Iris pigment epithelial cell (primary cell): ENCODE measurements around the gene CACNA1G.

Experiments
- DNase-seq: peaks from one replicate; pipeline ENCODE4 v3.0.0-alpha.2; 2011; ENCODE audit warnings: low read depth

CACNA1G gene

DNA sequence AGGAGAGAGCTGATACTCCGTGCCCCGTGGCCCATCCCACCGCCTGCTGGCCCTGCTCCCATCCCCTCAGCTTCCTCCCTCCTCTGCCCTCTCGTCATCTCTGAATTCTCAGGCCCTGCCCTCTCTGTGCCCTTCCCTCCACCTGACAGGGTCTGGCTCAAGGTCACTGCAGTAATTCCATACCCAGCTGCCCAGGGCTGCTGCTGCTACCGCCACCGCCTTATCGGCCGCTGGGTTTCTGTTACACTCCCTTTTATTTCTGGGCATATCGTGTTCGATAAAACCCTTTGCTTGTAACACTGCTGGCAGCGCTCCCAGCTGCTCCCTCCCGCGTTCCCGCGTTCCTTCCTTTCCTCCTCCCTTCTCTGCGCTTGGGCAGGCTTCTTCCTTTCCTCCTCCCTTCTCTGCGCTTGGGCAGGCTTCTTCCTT is 26.8 kb upstream of the CACNA1G start:
- peak; percentile 28 for DNase-seq

DNA sequence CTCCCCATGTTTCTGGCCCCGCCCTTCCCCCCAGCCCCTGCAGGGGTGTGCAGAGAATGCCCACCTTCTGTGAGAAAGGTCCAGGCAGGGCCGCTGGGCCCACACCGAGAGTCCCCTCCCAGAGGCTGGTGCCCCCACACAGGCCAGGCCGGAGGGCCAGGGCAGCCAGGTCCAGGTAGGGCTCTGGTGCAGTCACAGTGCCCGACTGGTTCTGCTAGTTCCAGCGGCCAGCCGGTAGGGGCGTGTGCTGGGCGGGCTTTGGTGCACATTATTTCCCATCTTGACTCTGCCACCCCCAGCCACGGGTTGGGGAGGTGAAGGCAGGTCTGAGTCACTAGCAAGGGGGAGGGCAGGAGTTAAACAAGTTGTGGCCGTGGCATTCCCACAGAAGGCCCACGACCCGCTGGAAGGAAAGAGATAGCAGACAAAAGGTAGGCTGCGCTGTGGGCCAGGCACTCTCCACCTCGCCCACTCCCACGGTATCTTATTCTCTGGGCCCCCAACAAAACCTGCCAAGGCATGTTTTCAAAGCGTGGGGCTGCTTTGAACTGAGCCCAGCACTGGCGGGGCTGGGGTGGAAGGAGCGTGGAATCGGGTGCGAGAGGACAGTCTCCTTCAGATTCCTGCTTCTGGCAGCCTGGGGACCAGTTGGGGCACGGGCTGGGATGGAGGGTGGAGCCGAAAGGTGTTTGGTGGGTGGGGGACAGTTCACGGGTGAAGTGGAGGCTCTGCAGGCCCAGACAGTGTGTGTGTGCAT is 26.1 kb upstream of the CACNA1G start:
- DNase-seq = no peak

DNA sequence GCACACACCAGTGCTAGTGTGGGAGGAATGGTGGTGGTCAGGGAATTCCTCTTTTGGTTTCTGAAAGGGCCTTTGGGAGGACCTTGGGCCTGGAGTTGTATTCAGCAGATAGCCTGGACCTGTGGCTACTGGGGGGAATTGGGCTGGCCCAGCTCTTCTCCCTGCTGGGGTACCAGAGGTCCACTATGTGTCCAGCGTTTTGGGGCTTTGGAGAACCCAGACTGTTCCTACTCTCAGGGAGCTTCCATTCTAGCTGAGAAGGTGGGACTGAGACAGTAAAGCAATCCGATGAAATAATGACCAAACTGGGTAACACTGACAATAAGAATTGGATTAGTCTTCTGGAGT is 25.6 kb upstream of the CACNA1G start:
- DNase-seq = no peak

DNA sequence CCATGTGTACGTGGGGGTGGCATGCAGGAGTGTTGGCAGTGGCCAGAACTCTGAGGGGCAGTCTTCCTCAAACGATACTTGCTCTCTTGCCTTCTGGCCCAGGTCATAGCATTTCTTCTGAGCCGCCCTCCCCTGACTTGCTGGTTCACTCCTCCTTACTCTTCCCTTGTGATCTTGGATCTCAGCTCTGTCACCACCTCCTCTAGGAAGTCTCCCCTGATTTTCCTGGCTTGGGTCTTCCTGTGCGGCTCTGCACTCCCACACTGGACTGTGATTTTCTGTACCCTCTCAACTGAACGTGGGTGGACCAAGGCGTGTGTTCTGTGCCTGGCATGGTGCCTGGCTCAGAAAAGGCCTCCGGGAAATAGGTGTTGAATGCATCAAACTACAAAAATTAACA is 25.1 kb upstream of the CACNA1G start:
- DNase-seq = no peak

DNA sequence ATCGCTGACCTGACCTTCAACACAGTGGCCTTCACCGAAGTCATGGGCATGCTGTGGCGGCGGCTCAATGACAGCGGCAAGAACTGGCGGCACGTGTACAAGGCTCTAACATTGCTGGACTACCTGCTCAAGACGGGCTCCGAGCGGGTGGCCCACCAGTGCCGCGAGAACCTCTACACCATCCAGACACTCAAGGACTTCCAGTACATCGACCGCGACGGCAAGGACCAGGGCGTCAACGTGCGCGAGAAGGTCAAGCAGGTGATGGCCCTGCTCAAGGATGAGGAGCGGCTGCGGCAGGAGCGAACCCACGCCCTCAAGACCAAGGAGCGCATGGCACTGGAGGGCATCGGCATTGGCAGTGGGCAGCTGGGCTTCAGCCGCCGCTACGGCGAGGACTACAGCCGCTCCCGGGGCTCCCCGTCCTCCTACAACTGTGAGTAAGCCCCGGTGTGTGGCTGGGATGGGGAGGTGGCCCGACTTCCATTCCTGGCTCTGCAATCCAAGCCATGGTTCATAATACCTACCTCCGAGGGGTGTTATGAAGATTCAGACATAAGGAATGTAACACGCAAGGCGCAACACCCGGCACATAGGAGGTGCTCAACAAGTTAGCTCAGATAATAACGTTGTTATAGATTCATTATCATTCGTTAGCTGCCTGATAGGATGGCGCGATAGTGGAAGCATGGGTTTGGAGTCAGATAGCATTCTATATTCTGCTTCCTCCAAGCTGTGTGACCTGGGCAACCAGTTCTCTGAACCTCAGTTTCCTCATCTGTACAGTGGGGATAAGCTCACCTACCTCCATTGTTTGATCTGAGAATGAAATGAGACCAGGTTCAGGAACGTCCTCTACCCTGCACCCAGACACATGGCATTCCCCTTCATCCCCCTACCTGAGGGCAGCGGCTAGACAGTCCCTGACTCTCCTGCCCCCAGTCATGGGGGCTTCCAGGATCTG is 23.6 kb upstream of the CACNA1G start:
- DNase-seq = no peak

DNA sequence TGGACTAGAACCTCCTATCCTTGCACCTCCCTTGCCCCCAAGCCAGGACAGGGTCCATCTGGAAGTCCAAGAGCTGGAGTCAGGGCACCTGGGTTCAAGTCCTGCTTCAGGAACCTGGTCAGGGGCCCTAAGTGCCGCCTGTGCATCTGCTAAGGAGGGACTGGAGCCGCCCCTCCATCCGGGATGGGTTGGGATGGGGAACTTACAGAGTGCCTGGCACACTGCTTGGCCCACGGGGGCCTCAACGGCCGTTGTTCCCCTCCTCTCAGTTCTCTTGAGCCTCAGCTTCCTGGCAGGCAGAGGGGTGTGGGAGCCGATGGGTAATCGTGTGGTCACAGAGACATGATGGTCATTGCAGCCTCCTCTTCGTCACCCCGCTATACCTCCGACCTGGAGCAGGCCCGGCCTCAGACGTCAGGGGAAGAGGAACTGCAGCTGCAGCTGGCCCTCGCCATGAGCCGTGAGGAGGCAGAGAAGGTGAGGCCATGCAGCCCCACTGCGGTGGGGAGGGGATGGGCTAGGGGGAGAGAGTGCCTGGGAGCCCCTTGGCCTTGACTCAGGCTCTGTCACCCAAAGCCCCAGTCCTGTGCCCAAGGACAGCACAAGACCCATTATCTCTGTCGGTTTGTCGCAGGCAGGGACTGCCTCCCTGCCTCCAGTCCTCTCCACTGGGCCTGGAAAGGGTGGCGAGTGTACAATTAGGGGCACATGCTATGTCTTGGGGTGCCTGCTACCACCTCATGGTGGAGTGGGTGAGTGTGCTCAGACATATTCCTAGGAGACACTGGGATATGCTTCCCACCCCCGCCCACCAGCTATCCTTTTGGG is 22.6 kb upstream of the CACNA1G start:
- no peak for DNase-seq

DNA sequence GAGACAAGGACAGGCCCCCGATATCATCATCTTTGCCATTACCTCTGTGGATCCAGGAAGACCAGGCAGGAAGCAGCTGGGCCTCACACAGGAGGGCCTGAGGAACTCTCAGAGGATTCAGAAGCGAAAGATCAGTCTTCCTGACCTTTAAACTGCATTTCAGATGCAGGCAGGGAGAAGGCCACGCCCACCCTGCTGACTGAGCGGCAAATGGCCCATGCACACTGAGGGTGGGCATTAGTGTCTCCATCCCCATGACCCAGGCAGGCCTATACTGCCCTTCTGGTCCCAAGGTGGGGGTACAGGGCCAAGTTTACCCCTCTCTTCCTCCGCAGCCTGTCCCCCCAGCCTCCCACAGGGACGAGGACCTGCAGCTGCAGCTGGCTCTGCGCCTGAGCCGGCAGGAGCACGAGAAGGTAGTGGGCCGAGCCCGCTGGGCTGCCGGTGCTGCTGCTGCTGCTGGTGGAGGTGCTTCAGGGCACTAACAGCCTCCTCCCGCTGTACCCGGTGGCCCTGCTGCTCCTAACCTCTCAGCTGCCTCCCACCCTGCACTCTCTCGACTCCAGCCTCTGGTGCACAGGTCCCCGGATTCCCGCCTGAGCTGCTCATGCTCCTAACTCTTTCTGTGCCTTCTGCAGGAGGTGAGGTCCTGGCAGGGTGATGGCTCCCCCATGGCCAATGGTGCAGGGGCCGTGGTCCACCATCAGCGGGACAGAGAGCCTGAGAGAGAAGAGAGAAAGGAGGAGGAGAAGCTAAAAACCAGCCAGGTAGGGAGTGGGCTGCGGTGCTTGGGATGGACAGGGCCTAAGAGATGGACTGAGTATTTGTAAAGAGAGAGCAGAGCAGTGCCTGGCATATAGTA is 21.7 kb upstream of the CACNA1G start:
- no peak for DNase-seq

DNA sequence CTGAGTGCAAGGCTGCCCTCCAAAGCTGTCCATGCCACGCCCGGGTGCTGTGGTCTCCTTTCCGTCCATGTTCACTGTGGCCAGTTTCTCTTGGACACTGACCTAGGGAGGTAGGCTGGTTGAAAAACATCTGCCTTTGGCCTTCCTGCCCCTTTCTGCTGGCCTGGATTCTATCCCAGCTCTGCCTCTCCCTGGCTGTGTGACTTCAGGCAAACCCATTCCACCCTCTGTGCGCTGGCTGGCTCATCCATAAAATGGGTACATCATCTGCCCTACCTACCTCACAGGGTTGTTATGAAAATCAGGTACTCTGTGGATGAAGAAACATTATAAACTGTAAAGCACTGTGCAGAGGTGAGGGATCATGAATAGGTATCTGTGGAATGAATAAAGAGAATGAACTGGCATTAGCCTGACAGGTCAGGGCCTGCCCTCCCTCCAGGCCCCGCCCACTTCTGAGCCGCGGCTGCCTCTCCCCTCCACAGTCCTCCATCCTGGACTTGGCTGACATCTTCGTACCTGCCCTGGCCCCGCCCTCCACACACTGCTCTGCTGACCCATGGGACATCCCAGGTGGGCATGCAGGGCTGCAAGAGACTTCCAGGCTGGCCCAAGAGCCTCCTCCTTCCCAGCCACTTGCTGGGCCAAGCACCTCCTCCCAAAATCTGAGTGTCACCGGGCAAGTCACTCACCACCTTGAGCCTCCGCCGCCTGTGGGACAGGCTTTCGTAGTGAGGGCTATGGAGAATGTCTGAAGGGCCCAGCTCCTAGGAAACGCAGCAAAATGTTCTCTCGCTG is 20.6 kb upstream of the CACNA1G start:
- no peak for DNase-seq

DNA sequence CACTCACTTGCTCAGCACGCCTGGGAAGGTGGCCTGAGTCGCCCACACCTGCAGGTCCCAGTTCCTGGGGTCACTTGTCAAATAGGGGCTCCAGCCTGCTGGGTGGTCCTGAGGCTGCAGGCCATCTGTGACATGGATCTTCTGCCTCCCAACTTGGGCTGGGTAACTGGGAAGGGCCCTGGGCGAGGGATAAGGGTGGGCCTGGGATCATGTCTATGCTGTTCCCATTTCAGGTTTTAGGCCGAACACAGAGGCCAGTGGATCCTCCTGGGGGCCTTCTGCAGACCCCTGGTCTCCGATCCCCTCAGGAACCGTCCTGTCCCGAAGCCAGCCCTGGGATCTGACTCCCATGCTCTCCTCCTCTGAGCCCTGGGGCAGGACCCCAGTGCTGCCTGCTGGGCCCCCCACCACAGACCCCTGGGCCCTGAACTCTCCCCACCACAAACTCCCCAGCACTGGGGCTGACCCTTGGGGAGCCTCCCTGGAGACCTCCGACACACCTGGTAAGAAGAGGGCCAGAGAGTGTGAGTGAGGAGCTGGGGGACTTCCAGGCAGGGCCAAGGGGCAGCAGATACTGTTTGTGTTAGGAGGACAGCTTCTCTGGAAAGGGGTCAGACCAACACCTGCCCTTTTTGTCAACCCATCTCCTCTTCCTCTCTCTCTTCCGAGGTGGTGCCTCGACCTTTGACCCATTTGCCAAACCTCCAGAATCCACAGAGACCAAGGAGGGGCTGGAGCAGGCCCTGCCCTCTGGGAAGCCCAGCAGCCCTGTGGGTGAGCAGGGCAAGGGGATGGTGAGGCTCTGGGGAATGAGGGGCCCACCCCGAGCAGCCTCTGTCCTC is 19.7 kb upstream of the CACNA1G start:
- DNase-seq = no peak

DNA sequence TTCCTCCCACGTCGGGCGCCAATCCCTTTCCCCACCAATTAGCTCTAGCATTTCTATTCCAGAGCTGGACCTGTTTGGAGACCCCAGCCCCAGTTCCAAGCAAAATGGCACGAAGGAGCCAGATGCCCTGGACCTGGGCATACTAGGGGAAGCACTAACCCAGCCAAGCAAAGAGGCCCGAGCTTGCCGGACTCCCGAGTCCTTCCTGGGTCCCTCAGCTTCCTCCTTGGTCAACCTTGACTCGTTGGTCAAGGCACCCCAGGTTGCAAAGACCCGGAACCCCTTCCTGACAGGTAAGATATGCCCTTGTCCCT is 19.2 kb upstream of the CACNA1G start:
- no peak for DNase-seq

DNA sequence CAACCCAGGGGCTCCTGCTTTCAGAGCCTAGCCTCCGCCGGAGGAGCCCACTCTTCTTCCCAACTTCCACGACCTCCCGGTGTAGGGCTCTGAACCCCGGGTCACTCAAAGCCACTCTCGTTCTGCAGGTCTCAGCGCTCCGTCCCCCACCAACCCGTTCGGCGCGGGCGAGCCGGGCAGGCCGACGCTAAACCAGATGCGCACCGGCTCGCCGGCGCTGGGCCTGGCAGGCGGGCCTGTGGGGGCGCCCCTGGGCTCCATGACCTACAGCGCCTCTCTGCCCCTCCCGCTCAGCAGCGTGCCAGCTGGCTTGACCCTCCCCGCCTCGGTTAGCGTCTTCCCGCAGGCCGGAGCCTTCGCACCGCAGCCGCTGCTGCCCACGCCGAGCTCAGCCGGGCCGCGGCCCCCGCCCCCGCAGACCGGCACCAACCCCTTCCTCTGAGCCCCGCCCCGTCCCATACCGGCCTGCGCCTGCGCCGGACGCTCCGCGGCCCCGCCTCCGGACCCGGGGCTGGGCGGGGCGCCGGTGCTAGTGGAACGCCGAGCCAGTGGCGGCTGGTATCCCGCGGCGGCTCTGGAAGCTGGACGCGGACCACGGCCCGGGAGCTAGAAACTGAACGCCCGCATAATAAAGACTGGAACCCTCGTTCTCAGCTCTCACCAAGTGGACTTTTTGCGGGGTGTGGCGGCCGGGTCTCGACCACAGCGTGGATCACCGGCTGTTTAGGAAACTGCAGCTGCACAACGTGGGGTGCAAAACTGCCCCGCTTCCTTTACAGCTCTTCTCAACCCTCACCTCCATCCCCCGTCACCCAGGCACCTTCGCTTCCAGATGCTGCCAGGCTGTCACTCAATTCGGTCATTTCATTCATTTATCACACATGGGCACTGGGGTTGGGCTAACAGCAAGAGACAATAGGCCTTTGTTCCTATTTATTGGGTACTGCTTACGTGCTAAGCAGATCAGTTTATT is 18.5 kb upstream of the CACNA1G start:
- DNase-seq = peak; percentile 78

DNA sequence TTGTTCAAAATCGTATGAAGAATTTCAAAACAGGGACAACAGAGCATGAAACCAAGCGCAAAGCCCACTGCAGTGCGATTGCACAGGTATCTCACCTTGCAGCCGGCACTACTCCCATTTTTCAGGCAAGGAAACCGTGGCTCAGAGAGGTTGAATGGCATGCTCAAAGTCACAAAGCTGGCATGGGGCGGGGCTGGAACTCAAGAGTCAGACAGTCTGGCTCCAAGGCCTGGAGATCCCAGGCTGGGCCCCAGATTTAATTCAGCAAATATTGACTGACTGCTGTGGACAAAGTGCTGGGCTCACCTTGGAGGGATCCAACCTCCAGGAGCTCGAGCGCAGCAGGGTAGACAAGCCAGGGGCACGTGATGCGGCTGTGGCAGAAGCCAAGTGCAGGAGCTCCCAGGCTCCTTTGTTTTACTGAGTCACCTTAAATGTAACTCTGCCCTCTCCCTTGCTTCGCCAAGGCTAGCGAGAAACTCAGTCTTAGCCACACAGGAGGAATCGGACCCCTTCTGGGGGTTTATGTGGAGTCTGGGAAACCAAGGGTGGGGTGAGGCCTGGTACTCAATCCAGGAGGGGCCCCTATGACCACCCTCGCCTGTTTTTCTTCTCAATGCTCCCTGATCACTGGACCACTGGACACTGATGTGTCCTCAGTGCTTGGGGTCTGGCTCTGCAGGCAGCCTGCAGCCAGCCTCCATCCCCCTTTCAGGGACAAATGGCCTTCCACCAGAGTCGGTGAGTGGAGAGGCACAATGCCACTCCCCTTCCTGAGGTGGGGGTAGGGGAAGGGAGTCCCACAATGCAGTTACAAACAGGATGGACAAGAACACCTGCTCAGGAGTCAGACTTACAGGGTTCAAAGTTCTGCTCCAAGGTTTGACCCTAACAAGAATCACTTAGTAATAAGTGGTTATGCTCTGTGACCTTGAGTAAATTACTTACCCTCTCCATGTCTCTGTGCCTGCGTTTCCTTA is 17.4 kb upstream of the CACNA1G start:
- DNase-seq = no peak

DNA sequence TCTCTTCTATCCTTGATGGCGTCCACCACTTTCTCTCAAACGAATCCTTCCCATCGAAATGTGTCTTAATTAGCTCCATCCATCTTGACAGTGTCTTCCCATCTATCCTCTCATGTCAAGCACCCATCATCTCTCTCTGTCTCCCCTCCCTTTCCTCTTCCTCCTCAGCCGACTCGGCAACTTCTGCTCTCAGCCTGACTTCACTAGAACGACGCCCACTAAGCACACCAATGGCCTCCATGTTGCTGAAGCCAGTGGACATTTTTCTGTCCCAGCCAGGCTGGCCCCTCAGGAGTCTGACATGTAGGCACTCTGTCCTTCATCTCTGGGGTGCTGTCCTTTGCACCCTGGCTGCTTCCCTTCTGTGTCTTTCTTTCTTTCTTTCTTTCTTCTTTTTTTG is 16.0 kb upstream of the CACNA1G start:
- no peak for DNase-seq

DNA sequence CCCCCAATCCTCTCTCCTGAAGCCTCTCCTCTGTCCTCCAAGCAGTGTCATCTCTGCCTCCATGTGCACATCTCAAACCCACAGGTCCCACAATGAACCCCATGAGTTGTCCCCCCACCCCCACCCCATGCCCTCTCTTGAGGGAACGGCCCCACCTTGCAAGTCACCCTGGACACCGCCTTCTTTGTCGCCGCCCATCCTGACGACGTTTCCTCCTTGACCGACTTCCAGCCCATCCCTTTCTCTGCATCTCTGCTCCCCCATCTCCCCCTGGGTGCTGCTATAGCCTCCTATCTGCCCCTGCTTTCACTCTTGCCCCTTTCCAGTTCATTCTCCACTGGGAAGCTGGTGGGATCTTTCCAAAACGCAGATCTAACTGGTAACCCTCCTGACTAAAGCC is 15.2 kb upstream of the CACNA1G start:
- no peak for DNase-seq

DNA sequence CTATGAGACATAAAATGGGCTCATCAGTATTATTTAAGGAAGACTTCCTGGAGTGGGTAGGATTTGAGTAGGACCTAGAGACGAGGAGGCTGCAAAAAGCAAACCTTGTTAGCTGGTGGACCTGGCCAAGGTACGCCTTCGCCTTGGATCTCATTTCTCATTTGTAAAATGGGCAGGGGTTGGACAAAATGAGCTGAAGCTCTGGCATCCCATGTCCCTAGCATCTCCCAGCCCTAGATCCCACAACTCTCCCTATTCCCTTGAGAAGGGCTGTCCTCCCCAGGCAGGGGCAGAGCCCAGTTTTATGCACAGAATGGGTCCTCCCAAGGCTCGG is 13.8 kb upstream of the CACNA1G start:
- DNase-seq = no peak

DNA sequence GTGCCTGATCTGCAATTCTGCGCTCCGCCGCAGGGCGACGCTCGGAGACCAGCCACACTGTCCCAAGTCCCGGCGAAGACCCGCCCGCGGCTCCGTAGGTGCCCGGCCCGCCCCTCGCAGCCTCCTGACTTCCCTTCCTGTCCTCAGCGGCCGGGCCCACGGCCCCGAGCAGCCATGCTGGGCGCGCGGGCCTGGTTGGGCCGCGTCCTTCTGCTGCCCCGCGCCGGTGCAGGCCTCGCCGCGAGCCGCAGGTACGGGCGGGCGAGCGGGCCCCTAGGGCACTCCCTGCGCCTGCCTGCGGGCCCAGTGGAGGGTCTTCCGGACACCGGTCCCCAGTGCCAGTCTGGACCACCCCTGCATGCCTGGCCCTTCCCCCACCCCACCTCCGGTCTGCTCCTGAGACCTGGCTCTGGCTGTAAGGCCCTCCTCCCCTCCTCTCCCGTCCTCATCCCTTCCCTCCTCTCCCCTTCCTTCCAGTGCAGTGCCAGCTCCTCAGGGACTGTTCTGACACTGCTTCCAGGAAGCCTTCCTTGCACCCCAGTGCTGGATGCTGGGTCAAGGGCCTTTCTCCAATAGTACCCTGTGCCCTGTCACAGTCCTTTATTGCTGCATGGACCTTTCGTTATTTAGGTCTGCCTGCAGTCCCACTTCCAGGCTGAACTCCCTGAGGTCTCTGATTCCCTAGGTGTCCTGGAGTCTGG is 13.3 kb upstream of the CACNA1G start, which contains the start of gene SPATA20:
Gene SPATA20 (plus strand): TSS at position 140 of the 701 bp plus-strand sequence. CDS start 35 bp downstream, at position 175.
- DNase-seq = peak; percentile 87

DNA sequence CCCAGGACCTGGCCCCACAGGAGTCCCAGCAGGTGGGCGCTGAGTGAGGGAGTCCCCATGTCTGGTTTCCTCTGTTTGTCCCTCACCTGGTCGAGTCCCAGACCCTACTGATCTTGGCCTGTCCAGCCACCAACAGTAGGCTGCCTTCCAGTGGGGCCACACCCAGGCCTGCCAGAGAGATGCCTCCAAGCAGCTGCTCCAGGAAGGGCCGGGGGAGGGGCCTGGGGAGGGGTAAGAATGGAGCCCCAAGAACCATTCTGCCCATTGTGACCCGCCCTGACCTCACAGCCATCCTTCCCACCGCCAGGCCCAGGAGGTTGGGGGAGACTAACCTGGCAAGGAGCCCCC is 12.8 kb upstream of the CACNA1G start:
- no peak for DNase-seq
